ENCODE results near the gene HBA1. TPM values are rescaled to one million over a fixed set of nuclear protein-coding genes. Genes with fewer than 3 reads are reported as not detected.

The HBA1 gene
- total and polyA plus RNA-seq, 2 donors (not counting 3 experiments of a cell fraction or from before 2014, with no cell fraction given): not detected

DNA sequence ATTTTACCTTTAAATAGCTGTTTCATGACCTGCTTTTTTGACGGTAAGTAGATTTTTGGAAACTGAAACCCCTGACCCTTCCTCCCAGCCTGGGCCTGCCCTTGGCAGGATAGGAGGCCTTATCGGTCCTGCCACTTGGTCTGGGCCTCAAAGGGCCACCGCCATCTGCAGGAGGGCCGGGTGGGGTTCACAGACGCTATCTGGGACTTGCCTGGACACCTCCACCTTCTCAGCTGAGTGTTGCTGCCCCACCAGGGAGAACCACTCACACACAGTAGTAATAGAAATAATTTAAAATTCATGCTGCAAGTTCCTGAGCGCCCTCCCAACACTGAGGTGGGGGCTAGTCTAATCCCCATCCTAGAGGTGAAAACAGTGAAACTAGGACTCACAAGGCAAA, 33.4 kb upstream of the HBA1 start:
- Histone ChIP-seq H3K9ac (replicated peaks; ENCODE audit: extremely low read depth, insufficient read depth, low read length) (no peak overlapping the region), H3K79me2 (ENCODE audit: control insufficient read depth, insufficient read depth, low read length) (peaks cover under 1% of the 10 kb centered on the region), H3K9me1 (replicated peaks; ENCODE audit: control insufficient read depth, extremely low read depth, insufficient read depth, low read length) (no peaks in the 10 kb centered on the region), H3K27ac (ENCODE audit: insufficient read depth, low read depth, low read length) (no peak overlapping the region), H2AFZ (ENCODE audit: low read depth, low read length) (no peak overlapping the region), H3K36me3 (ENCODE audit: control insufficient read depth in 2 of 2, extremely low read depth in 1 of 2, insufficient read depth in 2 of 2, low read length in 2 of 2) (no peaks in the 10 kb centered on the region), H3K4me2 (ENCODE audit: insufficient read depth, low read length) (no peak overlapping the region), H3K27me3 (ENCODE audit: control insufficient read depth in 2 of 2, insufficient read depth in 2 of 2, low read length in 2 of 2) (no peaks in the 10 kb centered on the region), H3K9me3 (replicated peaks; ENCODE audit: control insufficient read depth, insufficient read depth, low read length) (no peaks in the 10 kb centered on the region), H3K4me3 (replicated peaks in 1 of 3; ENCODE audit: insufficient read depth in 1 of 3, low read depth in 1 of 3, low read length in 3 of 3) (no peak overlapping the region), H4K20me1 (replicated peaks; ENCODE audit: control insufficient read depth, extremely low read depth, insufficient read depth, low read length) (no peaks in the 10 kb centered on the region), H3K4me1 (ENCODE audit: control insufficient read depth, extremely low read depth, insufficient read depth, low read length) (no peaks in the 10 kb centered on the region)
- BruUV-seq (replicated peaks): no TSS peak
- intact Hi-C loops (cut with micrococcal nuclease): no loop called here
- TF ChIP-seq, protein P1, sequence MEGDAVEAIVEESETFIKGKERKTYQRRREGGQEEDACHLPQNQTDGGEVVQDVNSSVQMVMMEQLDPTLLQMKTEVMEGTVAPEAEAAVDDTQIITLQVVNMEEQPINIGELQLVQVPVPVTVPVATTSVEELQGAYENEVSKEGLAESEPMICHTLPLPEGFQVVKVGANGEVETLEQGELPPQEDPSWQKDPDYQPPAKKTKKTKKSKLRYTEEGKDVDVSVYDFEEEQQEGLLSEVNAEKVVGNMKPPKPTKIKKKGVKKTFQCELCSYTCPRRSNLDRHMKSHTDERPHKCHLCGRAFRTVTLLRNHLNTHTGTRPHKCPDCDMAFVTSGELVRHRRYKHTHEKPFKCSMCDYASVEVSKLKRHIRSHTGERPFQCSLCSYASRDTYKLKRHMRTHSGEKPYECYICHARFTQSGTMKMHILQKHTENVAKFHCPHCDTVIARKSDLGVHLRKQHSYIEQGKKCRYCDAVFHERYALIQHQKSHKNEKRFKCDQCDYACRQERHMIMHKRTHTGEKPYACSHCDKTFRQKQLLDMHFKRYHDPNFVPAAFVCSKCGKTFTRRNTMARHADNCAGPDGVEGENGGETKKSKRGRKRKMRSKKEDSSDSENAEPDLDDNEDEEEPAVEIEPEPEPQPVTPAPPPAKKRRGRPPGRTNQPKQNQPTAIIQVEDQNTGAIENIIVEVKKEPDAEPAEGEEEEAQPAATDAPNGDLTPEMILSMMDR (IDR thresholded peaks at IDR 0.05; ENCODE audit: extremely low read depth in 1 of 2, insufficient read depth in 1 of 2, low read depth in 1 of 2, low read length in 2 of 2): no peak
- no peak for TF ChIP-seq FOS (IDR thresholded peaks at IDR 0.05; ENCODE audit: borderline replicate concordance, insufficient read depth, low read length)
- TF ChIP-seq, protein P2, sequence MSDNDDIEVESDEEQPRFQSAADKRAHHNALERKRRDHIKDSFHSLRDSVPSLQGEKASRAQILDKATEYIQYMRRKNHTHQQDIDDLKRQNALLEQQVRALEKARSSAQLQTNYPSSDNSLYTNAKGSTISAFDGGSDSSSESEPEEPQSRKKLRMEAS (IDR thresholded peaks at IDR 0.05; ENCODE audit: insufficient read depth, insufficient read length): no peak
- TF ChIP-seq MYC (IDR thresholded peaks at IDR 0.05; ENCODE audit: low read depth, low read length): no peak
- no peak for TF ChIP-seq EZH2 (IDR thresholded peaks at IDR 0.05; ENCODE audit: borderline replicate concordance, low read depth, low read length, severe bottlenecking)
- no peak for TF ChIP-seq POLR2AphosphoS5 (IDR thresholded peaks at IDR 0.05; ENCODE audit: insufficient read depth, low read depth, low read length)
- no peak for TF ChIP-seq GATA2 (IDR thresholded peaks at IDR 0.05; ENCODE audit: insufficient read depth, insufficient read length, low read depth, low read length)
- TF ChIP-seq JUN (IDR thresholded peaks at IDR 0.05; ENCODE audit: borderline replicate concordance, insufficient read depth, insufficient read length, low read depth): no peak
- no peak for TF ChIP-seq POLR2A (IDR thresholded peaks at IDR 0.05; ENCODE audit: low read depth, low read length)
- dilution Hi-C loops (cut with MboI; ENCODE audit: extremely low pct_ligation_motif_present, low sequenced_read_pairs): no loop called here
- ChIA-PET CTCF (interaction anchor here (1.4 kb wide), 1 partner anchor 25 kb away, joined by 4 read pairs; no protein-coding TSS in a partner anchor), POLR2A (no interaction called here)
- DNase-seq (ENCODE audit: low read depth, low spot score): no peak
- no peak for FAIRE-seq

Measured in endothelial cell of umbilical vein (primary cell).